HG03060 (cell line): Measurements from ENCODE around the gene POMT2.

Experiments used
- ATAC-seq: cut with Tn5 transposase; IDR thresholded peaks from one replicate; pipeline ENCODE4 v1.9.1; 2021; ENCODE audit warnings: low read depth, moderate number of reproducible peaks; ENCODE audit not compliant: unreplicated experiment

The POMT2 gene

GRCh38 chr14:77270361-77271112 is 50.1 kb downstream of the POMT2 start:
- ATAC-seq = no peak

DNA sequence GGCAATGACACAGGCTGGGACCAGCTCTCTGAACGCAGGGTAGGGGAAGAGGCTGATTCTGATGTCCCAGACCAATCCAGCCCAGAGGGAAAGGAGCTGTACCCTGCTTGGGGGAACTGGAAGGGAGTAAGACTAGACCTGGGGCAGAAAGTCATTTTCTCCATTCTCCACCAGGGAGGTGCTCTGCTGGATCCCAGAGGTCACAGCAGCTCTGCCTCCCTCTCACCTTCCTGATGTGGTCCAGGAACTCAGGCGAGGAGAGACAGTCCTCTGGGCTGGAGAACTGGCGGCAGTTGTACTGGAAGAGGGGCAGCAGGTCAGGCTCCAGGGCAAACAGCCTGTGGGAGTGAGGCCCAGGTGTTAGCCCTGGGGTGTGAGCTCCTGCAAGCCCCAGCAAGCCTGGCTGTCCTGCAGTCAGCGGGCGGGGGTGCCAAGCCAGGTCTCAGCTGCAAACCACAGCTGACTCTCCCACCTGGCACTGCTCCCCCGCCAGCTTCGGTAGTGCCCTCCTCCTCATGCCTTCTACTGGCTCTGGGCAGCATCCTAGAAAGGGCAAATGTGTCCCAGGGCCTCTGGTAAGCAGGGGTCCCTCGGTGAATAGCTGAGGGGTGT is 51.6 kb downstream of the POMT2 start:
- no peak for ATAC-seq

GRCh38 chr14:77267937-77268699 is 52.6 kb downstream of the POMT2 start:
- no peak for ATAC-seq

- ATAC-seq = no peak
Measured at GRCh38 chr14:77266336-77266735, 54.3 kb downstream of the POMT2 start.

- ATAC-seq = no peak
Measured at GRCh38 chr14:77265561-77266335, 54.9 kb downstream of the POMT2 start.

DNA sequence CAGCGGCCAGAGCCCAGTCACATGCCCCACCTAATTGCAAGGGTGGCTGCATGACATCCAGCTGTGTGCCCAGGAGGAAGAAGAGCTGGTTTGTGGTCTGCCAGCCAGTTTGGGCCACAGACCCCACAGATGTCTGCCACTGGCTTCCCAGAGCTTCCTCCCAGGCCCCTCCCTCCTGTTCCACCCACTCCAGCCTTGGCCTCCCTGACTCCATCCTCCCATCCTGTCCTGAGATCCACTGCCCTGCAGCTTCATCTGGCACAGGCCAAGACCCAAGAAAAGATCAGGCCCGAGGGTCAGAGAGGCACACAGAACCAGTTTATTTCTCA is 55.5 kb downstream of the POMT2 start:
- no peak for ATAC-seq

GRCh38 chr14:77264466-77265186 is 56.1 kb downstream of the POMT2 start:
- ATAC-seq = no peak

- ATAC-seq = no peak
Measured at GRCh38 chr14:77260631-77261030, 60.1 kb downstream of the POMT2 start.

DNA sequence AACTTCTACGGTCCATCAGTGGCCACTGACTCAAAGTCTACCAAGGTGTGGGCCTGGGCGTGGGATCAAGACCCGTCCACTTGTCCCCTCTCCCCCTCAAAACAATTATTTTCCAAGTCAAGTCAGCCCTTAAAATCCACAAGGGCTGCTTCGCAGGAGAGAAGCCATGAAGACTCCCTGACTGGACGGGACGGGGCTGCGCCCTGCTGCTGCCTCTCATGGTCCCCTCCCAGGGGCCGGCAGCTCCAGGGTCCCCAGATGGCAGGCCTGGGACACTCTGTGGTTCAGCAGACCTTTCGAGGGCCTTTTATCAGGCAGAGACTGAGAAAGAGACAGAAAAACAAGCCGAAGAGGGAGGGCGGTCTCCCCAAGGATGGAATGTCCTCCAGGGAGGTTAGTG is 60.5 kb downstream of the POMT2 start:
- ATAC-seq = no peak

GRCh38 chr14:77259025-77259715 is 61.5 kb downstream of the POMT2 start:
- ATAC-seq = no peak

DNA sequence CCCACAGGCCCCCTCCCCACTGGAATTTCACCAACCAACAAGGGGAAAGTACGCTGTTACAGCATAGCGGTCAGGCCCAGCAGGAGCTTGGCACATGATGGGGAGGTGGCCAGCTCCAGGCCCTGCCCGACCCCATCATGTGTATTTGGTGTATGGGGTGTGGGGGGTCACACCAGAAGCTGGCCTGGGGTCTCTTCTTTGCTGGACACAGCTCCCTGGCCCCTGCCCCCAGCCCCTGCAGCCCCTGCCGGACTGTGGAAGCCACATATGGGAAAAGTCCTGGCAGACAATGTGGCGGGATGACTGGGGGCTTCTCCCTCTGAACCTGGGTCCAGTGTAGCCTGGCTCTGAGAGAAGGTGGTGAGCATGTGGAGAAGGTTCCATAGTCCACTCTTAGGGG is 62.1 kb downstream of the POMT2 start:
- ATAC-seq = no peak

GRCh38 chr14:77257700-77258099 is 63.0 kb downstream of the POMT2 start:
- no peak for ATAC-seq

- ATAC-seq = no peak
Measured at GRCh38 chr14:77256694-77257093, 64.0 kb downstream of the POMT2 start.

GRCh38 chr14:77253333-77254190 is 67.1 kb downstream of the POMT2 start:
- ATAC-seq = no peak

DNA sequence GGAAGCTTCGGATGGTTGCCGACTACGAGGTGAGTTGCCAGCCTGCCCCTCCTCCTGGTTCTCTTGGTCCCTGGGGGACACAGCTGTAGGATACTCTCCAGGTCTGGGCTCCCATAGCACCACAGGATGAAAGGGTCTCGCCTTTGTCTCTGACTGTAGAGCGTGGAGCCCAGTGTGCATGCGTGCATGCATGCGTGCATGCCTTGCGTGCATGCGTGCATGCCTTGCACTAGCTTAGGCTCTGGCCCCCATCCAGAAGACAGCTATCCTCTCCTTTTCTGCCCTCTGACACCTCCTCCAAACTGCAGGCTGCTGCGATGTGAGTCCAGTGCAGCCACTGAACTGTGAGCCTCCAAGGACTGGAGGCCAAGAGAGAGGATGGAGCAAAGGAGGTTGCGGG is 68.8 kb downstream of the POMT2 start:
- no peak for ATAC-seq

- ATAC-seq = no peak
Measured at GRCh38 chr14:77250927-77251326, 69.8 kb downstream of the POMT2 start.

- no peak for ATAC-seq
Measured at GRCh38 chr14:77249286-77249685, 71.4 kb downstream of the POMT2 start.

DNA sequence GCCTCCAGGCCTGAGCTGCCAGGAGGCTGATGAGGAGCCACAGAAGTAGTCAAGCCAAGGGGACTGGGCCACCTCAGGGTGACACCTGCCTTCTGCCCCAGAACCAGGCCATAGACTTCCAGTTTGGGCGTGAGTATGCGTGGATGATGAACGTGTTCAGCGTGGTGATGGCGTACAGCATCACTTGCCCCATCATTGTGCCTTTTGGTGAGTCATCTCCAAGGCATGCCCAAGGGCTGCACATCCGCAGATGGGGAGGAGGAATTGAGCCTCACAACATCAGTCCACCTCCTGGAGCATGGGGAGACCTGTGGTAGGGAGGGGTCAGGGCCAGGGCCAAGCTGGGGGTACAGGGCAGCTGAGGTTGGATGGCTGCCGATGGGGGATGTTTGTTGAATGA is 72.0 kb downstream of the POMT2 start:
- no peak for ATAC-seq

GRCh38 chr14:77246784-77247183 is 73.9 kb downstream of the POMT2 start:
- ATAC-seq = no peak
